Muscle layer of duodenum (tissue), 2 donors: ENCODE results near the gene FPGT.
"Not testable (repeated sequence)": the region's sequence is repeated elsewhere in the genome, so short reads cannot be mapped to it uniquely, and the experiment has no call there.

Experiments
- H3K27ac ChIP-seq: one replicate; pipeline ENCODE4 v1.7.0; 2013; ENCODE audit warnings: mild to moderate bottlenecking, low read length
- H3K27me3 ChIP-seq: one replicate; pipeline ENCODE4 v1.7.0; 2013; ENCODE audit warnings: low read depth, mild to moderate bottlenecking, control low read depth, low read length
- H3K36me3 ChIP-seq, 2 donors: one replicate each; pipeline ENCODE4 v1.7.0; 2013; ENCODE audit warnings: low read length in 2 of 2, control low read depth in 1 of 2, mild to moderate bottlenecking in 1 of 2; ENCODE audit not compliant: insufficient read depth in 2 of 2, control insufficient read depth in 1 of 2
- H3K4me1 ChIP-seq, 2 donors: one replicate each; pipeline ENCODE4 v1.7.0; 2013; ENCODE audit warnings: low read length in 2 of 2, mild to moderate bottlenecking in 2 of 2, control low read depth in 1 of 2, moderate library complexity in 1 of 2; ENCODE audit not compliant: insufficient read depth in 2 of 2, control insufficient read depth in 1 of 2
- H3K4me3 ChIP-seq, 2 donors: one replicate each; pipeline ENCODE4 v1.7.0; 2013; ENCODE audit warnings: low read length in 2 of 2, low read depth in 1 of 2, mild to moderate bottlenecking in 1 of 2
- H3K9me3 ChIP-seq, 2 donors: one replicate each; pipeline ENCODE4 v1.7.0; 2013; ENCODE audit warnings: low read length in 2 of 2, control low read depth in 1 of 2, mild to moderate bottlenecking in 1 of 2; ENCODE audit not compliant: control insufficient read depth in 1 of 2
- donor health status: healthy.

The FPGT gene

GRCh38 chr1:74215229-74215628 is 17.2 kb downstream of the FPGT start:
- Histone ChIP-seq H3K36me3 (no peaks in the 10 kb centered on the region), H3K27me3 (no peaks in the 10 kb centered on the region), H3K4me1 (no peaks in the 10 kb centered on the region), H3K4me3 (no peak overlapping the region), H3K9me3 (no peaks in the 10 kb centered on the region), H3K27ac (no peak overlapping the region)

GRCh38 chr1:74222701-74223100 is 24.7 kb downstream of the FPGT start:
- no peaks in the 10 kb centered on the region for H3K27me3 ChIP-seq
- no peak overlapping the region for H3K27ac ChIP-seq
- no peaks in the 10 kb centered on the region for H3K4me1 ChIP-seq
- no peaks in the 10 kb centered on the region for H3K9me3 ChIP-seq
- H3K4me3 ChIP-seq = no peak overlapping the region
- peaks cover 0 to 6% of the 10 kb centered on the region in 2 donors for H3K36me3 ChIP-seq

GRCh38 chr1:74223453-74223852 is 25.4 kb downstream of the FPGT start:
- Histone ChIP-seq H3K9me3 (no peaks in the 10 kb centered on the region), H3K4me1 (no peaks in the 10 kb centered on the region), H3K27me3 (no peaks in the 10 kb centered on the region), H3K4me3 (no peak overlapping the region), H3K27ac (no peak overlapping the region), H3K36me3 (peaks cover 0 to 6% of the 10 kb centered on the region in 2 donors)

- Histone ChIP-seq H3K4me1 (no peaks in the 10 kb centered on the region), H3K9me3 (no peaks in the 10 kb centered on the region), H3K27ac (no peak within 1 kb of the TSS), H3K27me3 (no peaks in the 10 kb centered on the region), H3K4me3 (no peak within 1 kb of the TSS), H3K36me3 (no peaks in the 10 kb centered on the region)
These were observed 37.1 kb downstream of the FPGT start, which contains the start of gene TNNI3K for GRCh38 chr1:74235153-74235552. TSS of gene TNNI3K (plus strand) at chr1:74235387. CDS start at chr1:74235452, 65 bp downstream.

GRCh38 chr1:74236440-74236839 is 38.4 kb downstream of the FPGT start:
- Histone ChIP-seq H3K9me3 (no peaks in the 10 kb centered on the region), H3K27me3 (no peaks in the 10 kb centered on the region), H3K36me3 (no peaks in the 10 kb centered on the region), H3K27ac (no peak overlapping the region), H3K4me3 (no peak overlapping the region), H3K4me1 (no peaks in the 10 kb centered on the region)

- Histone ChIP-seq H3K4me1 (no peaks in the 10 kb centered on the region), H3K27me3 (no peaks in the 10 kb centered on the region), H3K36me3 (no peaks in the 10 kb centered on the region), H3K4me3 (no peak overlapping the region), H3K27ac (no peak overlapping the region), H3K9me3 (no peaks in the 10 kb centered on the region)
These were observed 39.0 kb downstream of the FPGT start for GRCh38 chr1:74237035-74237434.

GRCh38 chr1:74237787-74238186 is 39.7 kb downstream of the FPGT start:
- no peaks in the 10 kb centered on the region for H3K27me3 ChIP-seq
- H3K4me1 ChIP-seq = no peaks in the 10 kb centered on the region
- no peaks in the 10 kb centered on the region for H3K36me3 ChIP-seq
- H3K27ac ChIP-seq = no peak overlapping the region
- no peak overlapping the region for H3K4me3 ChIP-seq
- H3K9me3 ChIP-seq = no peaks in the 10 kb centered on the region

- Histone ChIP-seq H3K36me3 (no peaks in the 10 kb centered on the region), H3K27ac (no peak overlapping the region), H3K9me3 (no peaks in the 10 kb centered on the region), H3K27me3 (no peaks in the 10 kb centered on the region), H3K4me3 (no peak overlapping the region), H3K4me1 (no peaks in the 10 kb centered on the region)
These were observed 47.2 kb downstream of the FPGT start for GRCh38 chr1:74245168-74245772.

GRCh38 chr1:74246315-74246714 is 48.3 kb downstream of the FPGT start:
- Histone ChIP-seq H3K4me1 (no peaks in the 10 kb centered on the region), H3K9me3 (no peaks in the 10 kb centered on the region), H3K27ac (no peak overlapping the region), H3K27me3 (no peaks in the 10 kb centered on the region), H3K36me3 (no peaks in the 10 kb centered on the region), H3K4me3 (no peak overlapping the region)

- Histone ChIP-seq H3K36me3 (peaks cover 0 to 5% of the 10 kb centered on the region in 2 donors), H3K27ac (no peak overlapping the region), H3K9me3 (no peaks in the 10 kb centered on the region), H3K4me3 (no peak overlapping the region), H3K4me1 (no peaks in the 10 kb centered on the region), H3K27me3 (no peaks in the 10 kb centered on the region)
These were observed 50.0 kb downstream of the FPGT start for GRCh38 chr1:74247881-74248528.

GRCh38 chr1:74253243-74253824 is 55.3 kb downstream of the FPGT start:
- not testable (repeated sequence) for H3K36me3 ChIP-seq, H3K9me3 ChIP-seq

More at GRCh38 chr1:74253243-74253824, 55.3 kb downstream of the FPGT start:
- not testable (repeated sequence) for H3K27me3 ChIP-seq, H3K27ac ChIP-seq, H3K4me3 ChIP-seq, H3K4me1 ChIP-seq
